Ishikawa (cell line): Measurements from ENCODE around the gene NRG2.

Experiments
- CREB1 ChIP-seq: IDR thresholded peaks from 2 replicates; pipeline ENCODE4 v1.6.1; 2012; ENCODE audit warnings: low read depth
- NFIC ChIP-seq: IDR thresholded peaks from 2 replicates; pipeline ENCODE4 v1.6.1; 2012
- RAD21 ChIP-seq: IDR thresholded peaks from 2 replicates; pipeline ENCODE4 v1.6.1; 2012; ENCODE audit warnings: low read depth
- TAF1 ChIP-seq: IDR thresholded peaks from 2 replicates; pipeline ENCODE4 v1.6.1; 2012; ENCODE audit warnings: low read depth, mild to moderate bottlenecking
- ZBTB7A ChIP-seq: IDR thresholded peaks from 2 replicates; pipeline ENCODE4 v1.6.1; 2012; ENCODE audit warnings: low read depth
- TF ChIP-seq, protein P1 (sequence below): IDR thresholded peaks from 2 replicates; pipeline ENCODE4 v1.6.1; 2012; ENCODE audit warnings: low read depth, mild to moderate bottlenecking
- TF ChIP-seq, protein P2 (sequence below): IDR thresholded peaks from 2 replicates; pipeline ENCODE4 v1.6.1; 2012

DNA sequence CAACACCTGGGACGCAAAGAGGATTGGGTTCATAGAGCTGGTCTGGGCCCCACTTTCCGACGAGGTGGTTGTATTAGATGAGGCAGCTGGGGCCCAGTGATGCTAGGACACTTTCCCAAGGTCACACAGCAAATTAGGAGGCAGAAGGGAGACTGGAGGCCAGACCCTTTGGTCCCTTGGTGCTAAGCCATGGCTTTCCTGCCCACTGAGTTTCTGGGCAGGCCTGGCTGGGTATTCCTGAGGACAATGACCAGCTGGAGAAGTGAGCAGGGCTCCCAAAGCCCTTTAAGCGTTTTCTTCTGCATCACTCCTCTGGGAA, 181.3 kb downstream of the NRG2 start:
- TF ChIP-seq, protein P1, sequence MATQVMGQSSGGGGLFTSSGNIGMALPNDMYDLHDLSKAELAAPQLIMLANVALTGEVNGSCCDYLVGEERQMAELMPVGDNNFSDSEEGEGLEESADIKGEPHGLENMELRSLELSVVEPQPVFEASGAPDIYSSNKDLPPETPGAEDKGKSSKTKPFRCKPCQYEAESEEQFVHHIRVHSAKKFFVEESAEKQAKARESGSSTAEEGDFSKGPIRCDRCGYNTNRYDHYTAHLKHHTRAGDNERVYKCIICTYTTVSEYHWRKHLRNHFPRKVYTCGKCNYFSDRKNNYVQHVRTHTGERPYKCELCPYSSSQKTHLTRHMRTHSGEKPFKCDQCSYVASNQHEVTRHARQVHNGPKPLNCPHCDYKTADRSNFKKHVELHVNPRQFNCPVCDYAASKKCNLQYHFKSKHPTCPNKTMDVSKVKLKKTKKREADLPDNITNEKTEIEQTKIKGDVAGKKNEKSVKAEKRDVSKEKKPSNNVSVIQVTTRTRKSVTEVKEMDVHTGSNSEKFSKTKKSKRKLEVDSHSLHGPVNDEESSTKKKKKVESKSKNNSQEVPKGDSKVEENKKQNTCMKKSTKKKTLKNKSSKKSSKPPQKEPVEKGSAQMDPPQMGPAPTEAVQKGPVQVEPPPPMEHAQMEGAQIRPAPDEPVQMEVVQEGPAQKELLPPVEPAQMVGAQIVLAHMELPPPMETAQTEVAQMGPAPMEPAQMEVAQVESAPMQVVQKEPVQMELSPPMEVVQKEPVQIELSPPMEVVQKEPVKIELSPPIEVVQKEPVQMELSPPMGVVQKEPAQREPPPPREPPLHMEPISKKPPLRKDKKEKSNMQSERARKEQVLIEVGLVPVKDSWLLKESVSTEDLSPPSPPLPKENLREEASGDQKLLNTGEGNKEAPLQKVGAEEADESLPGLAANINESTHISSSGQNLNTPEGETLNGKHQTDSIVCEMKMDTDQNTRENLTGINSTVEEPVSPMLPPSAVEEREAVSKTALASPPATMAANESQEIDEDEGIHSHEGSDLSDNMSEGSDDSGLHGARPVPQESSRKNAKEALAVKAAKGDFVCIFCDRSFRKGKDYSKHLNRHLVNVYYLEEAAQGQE, result no peak
- TF ChIP-seq ZBTB7A, result no peak
- no peak for TF ChIP-seq NFIC
- TF ChIP-seq, protein P2, sequence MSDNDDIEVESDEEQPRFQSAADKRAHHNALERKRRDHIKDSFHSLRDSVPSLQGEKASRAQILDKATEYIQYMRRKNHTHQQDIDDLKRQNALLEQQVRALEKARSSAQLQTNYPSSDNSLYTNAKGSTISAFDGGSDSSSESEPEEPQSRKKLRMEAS, result no peak
- TF ChIP-seq CREB1, result no peak
- TF ChIP-seq RAD21, result no peak
- no peak for TF ChIP-seq TAF1
